DOHH2 (cell line): ENCODE results near the gene MMEL1.

Experiments
- H3F3A ChIP-seq: fragments of 200-600 bp; sonication (generic), shearing (Covaris generic); 2 replicates; pipeline ENCODE4 v1.6.0; 2016; ENCODE audit warnings: antibody characterized with exemption, mild to moderate bottlenecking; ENCODE audit not compliant: control insufficient read depth, insufficient read depth
- H3K27ac ChIP-seq: fragments of 200-600 bp; sonication (generic); 2 replicates; pipeline ENCODE4 v1.5.1; 2014; ENCODE audit warnings: low read depth, mild to moderate bottlenecking, low read length, moderate library complexity
- H3K27me3 ChIP-seq: fragments of 200-600 bp; sonication (generic); 2 replicates; pipeline ENCODE4 v1.6.1; 2014; ENCODE audit warnings: mild to moderate bottlenecking, low read length, mixed read lengths; ENCODE audit not compliant: control insufficient read depth
- H3K36me3 ChIP-seq: fragments of 200-600 bp; sonication (generic); 2 replicates; pipeline ENCODE4 v1.6.1; 2014; ENCODE audit warnings: mild to moderate bottlenecking, low read length, moderate library complexity, mixed read lengths; ENCODE audit not compliant: control insufficient read depth
- H3K4me1 ChIP-seq: fragments of 200-600 bp; sonication (generic); 2 replicates; pipeline ENCODE4 v1.6.1; 2014; ENCODE audit warnings: mild to moderate bottlenecking, low read length, mixed read lengths; ENCODE audit not compliant: control insufficient read depth
- H3K4me2 ChIP-seq: fragments of 200-600 bp; sonication (generic); 2 replicates; pipeline ENCODE4 v1.6.0; 2014; ENCODE audit warnings: mild to moderate bottlenecking, low read length, moderate library complexity
- H3K4me3 ChIP-seq: fragments of 200-600 bp; sonication (generic); 2 replicates; pipeline ENCODE4 v1.5.1; 2014; ENCODE audit warnings: mild to moderate bottlenecking, low read length, mixed read lengths
- H3K79me2 ChIP-seq: fragments of 200-600 bp; sonication (generic); 2 replicates; pipeline ENCODE4 v1.6.1; 2014; ENCODE audit warnings: mild to moderate bottlenecking, low read length, mixed read lengths; ENCODE audit not compliant: control insufficient read depth
- H3K9me2 ChIP-seq: fragments of 200-600 bp; sonication (generic); replicated peaks from 2 replicates; pipeline ENCODE4 v1.6.1; 2014; ENCODE audit warnings: mild to moderate bottlenecking, low read length, mixed read lengths; ENCODE audit not compliant: control insufficient read depth
- H3K9me3 ChIP-seq: fragments of 200-600 bp; sonication (generic); 2 replicates; pipeline ENCODE4 v1.6.1; 2014; ENCODE audit warnings: antibody characterized with exemption, low read length, mixed read lengths; ENCODE audit not compliant: control insufficient read depth, insufficient read depth
- H4K20me1 ChIP-seq: fragments of 200-600 bp; sonication (generic); 2 replicates; pipeline ENCODE4 v1.6.0; 2014; ENCODE audit warnings: low read depth, mild to moderate bottlenecking, antibody characterized with exemption, low read length, moderate library complexity; ENCODE audit not compliant: control insufficient read depth, insufficient read depth
- EZH2phosphoT487 ChIP-seq: fragments of 200-600 bp; sonication (generic); IDR thresholded peaks from 2 replicates; pipeline ENCODE4 v1.6.1; 2017; ENCODE audit warnings: borderline replicate concordance, mild to moderate bottlenecking, antibody characterized with exemption, low read length, moderate library complexity, mixed read lengths
- TF ChIP-seq, protein P1 (sequence below): fragments of 200-600 bp; sonication (generic); IDR thresholded peaks from one replicate; pipeline ENCODE4 v1.5.1; 2014; ENCODE audit warnings: antibody characterized with exemption, mild to moderate bottlenecking, low read depth, low read length; ENCODE audit not compliant: poor library complexity, severe bottlenecking

Gene MMEL1

DNA sequence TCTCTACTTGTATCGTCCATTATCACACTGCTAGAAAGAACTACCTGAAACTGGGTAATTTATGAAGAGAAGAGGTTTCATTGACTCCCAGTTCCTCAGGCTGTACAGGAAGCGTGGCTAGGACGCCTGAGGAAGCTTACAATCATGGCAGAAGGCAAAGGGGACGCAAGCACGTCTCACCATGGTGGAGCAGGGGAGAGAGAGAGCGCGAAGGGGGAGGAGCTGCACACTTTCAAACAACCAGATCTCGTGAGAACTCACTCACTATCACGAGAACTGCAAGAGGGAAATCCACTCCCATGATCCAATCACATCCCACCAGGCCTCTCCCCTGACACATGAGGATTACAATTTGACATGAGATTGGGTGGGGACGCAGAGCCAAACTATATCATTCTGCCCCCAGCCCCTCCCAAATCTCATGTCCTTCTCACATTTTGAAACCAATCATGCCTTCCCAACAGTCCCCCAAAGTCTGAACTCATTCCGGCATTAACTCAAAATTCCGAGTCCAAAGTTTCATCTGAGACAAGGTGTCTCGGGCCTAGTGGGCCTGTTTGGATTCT, 8.0 kb downstream of the MMEL1 start:
- Histone ChIP-seq H3K4me3 (no peak overlapping the region), H3K9me3 (peaks cover 2% of the 10 kb centered on the region; the same call in 1 of the 2 replicates), H3K36me3 (no peaks in the 10 kb centered on the region), H3F3A (no peaks in the 10 kb centered on the region), H3K79me2 (no peaks in the 10 kb centered on the region), H4K20me1 (no peaks in the 10 kb centered on the region), H3K27ac (no peak overlapping the region), H3K4me1 (no peaks in the 10 kb centered on the region), H3K9me2 (no peaks in the 10 kb centered on the region), H3K27me3 (no peaks in the 10 kb centered on the region), H3K4me2 (no peak overlapping the region)
- TF ChIP-seq, protein P1, sequence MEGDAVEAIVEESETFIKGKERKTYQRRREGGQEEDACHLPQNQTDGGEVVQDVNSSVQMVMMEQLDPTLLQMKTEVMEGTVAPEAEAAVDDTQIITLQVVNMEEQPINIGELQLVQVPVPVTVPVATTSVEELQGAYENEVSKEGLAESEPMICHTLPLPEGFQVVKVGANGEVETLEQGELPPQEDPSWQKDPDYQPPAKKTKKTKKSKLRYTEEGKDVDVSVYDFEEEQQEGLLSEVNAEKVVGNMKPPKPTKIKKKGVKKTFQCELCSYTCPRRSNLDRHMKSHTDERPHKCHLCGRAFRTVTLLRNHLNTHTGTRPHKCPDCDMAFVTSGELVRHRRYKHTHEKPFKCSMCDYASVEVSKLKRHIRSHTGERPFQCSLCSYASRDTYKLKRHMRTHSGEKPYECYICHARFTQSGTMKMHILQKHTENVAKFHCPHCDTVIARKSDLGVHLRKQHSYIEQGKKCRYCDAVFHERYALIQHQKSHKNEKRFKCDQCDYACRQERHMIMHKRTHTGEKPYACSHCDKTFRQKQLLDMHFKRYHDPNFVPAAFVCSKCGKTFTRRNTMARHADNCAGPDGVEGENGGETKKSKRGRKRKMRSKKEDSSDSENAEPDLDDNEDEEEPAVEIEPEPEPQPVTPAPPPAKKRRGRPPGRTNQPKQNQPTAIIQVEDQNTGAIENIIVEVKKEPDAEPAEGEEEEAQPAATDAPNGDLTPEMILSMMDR: no peak
- no peak for TF ChIP-seq EZH2phosphoT487

DNA sequence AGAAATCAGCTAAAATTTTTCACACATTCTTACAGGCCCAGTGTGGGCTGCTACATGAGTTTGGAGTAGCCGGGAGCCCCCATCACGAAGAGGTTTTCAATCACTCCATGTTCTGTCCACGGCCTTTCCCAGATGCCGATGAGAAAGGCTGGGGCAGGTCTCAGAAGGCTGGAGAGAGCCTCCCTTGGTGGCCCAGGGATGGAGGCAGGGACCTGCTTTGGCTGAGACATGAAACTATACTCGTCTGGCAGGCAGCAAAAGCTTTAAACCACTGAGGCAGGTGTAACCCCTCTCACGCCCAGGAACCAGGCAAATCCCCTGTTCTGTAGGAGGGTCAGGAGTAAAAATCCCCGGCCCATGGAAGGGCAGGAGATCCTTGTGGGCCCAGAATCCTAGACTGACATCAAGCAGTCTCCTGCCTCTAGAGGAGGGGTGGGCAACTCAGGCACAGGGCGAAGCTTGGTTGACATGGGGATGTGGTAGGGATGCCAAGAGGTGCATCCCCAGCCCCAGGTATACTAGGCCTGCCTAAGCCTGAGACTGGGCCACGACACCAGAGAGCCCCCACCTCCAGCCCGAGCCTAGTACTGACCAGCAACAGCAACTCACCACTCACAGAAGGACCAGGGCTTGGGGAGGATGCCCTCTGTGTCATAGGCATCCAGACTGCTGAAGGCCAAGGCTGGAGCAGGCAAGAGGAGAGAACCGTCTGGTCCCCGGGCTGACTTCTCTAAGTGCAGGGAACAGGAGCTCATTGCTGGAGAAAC, 9.1 kb downstream of the MMEL1 start:
- Histone ChIP-seq H3K36me3 (no peaks in the 10 kb centered on the region), H3K4me1 (no peaks in the 10 kb centered on the region), H3K79me2 (no peaks in the 10 kb centered on the region), H3K9me2 (no peaks in the 10 kb centered on the region), H3K9me3 (no peaks in the 10 kb centered on the region), H3K27ac (no peak overlapping the region), H4K20me1 (no peaks in the 10 kb centered on the region), H3F3A (no peaks in the 10 kb centered on the region), H3K27me3 (no peaks in the 10 kb centered on the region), H3K4me3 (no peak overlapping the region), H3K4me2 (no peak overlapping the region)
- TF ChIP-seq, protein P1: no peak
- TF ChIP-seq EZH2phosphoT487: no peak

DNA sequence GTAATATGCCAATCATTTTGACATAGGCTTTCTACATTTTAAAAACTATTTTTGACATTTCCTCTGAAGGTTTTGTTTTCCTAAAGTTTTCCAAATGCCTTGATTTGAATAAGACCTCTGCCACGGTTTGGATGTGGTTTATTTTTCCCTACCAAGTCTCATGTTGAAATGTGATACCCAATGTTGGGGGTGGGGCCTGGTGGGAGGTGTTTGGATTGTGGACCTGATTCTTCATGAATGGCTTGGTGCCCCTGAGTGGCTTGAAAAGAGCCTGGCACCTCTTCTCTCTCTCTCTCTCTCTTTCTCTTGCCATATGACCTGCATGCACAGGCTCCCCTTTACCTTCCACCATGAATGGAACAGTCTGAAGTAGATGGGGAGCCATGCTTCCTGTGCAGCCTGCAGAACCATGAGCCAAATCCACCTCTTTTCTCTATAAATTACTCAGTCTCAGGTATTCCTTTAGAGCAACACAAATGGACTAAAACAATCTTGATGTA, 14.8 kb downstream of the MMEL1 start:
- no peaks in the 10 kb centered on the region for H3K4me1 ChIP-seq
- no peak for TF ChIP-seq EZH2phosphoT487
- TF ChIP-seq, protein P1: no peak
- no peaks in the 10 kb centered on the region for H3F3A ChIP-seq
- no peaks in the 10 kb centered on the region for H3K9me2 ChIP-seq
- no peak overlapping the region for H3K4me2 ChIP-seq
- no peaks in the 10 kb centered on the region for H3K36me3 ChIP-seq
- H3K9me3 ChIP-seq: no peaks in the 10 kb centered on the region
- no peaks in the 10 kb centered on the region for H4K20me1 ChIP-seq
- peaks cover 17% of the 10 kb centered on the region for H3K27me3 ChIP-seq
- H3K27ac ChIP-seq: no peak overlapping the region
- no peaks in the 10 kb centered on the region for H3K79me2 ChIP-seq
- H3K4me3 ChIP-seq: no peak overlapping the region
